Activated CD8-positive, alpha-beta memory T cell treated with anti-CD3 and anti-CD28 coated beads for 48 hours (primary cell): ENCODE measurements around the gene CDK18.

Source experiments
- DNase-seq, 3 experiments: peaks; one replicate each; pipeline ENCODE4 v3.0.0-alpha.2; 2020; ENCODE audit warnings: low read depth in 2 of 3, low spot score in 2 of 3

CDK18 gene

DNA sequence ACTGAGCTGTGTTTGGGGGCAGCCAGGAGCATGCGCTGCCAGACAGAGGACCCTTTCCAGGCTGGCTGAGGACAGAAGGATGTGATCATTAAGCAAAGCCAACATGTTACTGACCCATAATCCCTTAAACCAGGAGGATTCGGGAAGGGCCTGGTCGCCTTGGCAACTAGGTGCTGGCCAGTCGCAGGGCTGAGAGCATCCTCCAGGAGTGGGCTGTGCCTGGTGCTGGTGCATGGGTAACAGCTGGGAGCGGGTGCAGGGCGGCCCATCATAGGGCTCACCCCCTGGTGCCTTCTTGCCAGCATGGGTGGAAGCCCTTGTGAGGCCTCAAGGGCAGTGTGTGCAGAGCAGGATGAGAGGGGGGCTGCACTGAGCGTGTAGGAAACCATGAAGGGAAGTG is 17.2 kb downstream of the CDK18 start:
- DNase-seq: no peak

DNA sequence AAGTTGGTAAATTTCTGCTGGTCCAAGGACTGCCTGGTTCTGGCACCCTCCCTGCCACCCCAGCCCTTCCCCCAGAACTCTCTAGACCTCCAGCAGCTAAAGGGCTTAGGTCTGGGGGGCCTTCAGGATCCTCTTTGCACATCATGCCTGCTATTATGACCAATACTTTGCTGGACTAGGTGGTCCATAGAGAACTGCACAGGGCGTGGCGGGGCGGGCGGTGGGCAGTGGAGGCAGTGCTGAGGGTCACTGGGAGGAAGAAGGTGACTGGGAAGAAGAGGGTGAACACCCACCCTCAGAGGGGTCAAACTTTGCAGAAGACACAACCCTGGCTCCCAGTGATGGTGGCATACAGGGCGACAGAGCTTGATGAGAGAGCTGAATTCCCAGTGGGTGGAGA is 18.2 kb downstream of the CDK18 start:
- no peak for DNase-seq

DNA sequence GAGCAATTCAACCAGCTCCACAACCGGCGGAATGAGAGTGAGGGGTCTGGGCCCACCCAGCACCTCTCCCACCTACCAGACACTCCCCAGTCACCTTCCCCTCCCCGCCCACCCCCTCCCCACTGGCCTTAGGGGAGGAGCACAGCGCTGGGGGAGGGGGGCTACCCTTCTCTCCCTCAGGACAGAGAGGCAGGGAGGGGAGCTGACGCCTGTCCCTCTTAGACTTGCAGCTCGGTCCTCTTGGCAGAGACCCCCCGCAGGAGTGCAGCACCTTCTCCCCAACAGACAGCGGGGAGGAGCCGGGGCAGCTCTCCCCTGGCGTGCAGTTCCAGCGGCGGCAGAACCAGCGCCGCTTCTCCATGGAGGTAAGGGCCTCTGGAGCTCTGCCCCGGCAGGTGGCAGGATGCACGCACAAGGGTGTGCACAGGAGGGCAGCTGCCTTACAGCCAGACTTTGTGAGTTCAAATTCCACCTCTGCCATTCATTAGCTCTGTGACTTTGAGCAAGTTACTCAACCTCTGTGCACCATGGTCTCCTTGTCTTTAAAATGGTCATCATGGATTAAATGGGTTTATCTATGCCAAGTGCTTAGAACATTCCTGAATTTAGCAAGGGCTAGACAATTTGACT is 18.9 kb downstream of the CDK18 start:
- DNase-seq: no peak

DNA sequence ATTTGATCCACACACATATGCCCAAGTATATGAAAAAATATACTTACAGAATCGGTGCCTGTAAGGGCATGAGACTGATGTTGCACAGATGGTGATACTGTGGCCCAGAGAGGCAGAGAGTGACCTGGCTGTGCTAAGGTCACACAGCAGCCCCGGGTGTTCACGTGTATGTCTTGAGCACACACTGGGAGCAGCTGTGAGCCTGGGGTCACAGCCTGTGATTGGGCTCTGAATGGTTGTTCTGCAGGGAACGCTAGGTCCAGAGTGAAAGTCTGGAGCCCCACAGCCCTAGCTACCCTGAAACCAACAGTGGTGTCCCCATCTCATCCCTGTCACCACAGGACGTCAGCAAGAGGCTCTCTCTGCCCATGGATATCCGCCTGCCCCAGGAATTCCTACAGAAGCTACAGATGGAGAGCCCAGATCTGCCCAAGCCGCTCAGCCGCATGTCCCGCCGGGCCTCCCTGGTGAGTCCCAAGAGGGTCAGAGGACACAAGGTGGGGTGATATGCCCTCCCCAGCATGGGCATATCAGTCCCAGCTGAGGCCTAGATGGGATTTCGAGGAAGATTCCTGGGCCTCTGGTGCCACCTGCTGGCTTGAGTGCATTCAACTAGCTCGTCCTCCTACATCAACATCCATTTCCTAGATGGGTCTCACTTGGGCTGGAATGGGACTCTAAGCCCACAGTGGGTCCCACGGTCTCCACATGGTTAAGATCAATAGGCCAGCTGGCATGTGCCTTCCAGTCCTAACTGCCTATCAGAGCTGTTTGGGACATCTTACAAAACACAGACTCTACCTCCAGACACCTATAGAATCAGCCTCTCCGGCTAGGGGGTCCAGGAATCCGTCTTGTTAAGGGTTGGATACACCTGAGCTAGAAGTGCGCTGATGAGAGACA is 19.7 kb downstream of the CDK18 start:
- peak; percentile 32 to 70 (median 61) for DNase-seq

DNA sequence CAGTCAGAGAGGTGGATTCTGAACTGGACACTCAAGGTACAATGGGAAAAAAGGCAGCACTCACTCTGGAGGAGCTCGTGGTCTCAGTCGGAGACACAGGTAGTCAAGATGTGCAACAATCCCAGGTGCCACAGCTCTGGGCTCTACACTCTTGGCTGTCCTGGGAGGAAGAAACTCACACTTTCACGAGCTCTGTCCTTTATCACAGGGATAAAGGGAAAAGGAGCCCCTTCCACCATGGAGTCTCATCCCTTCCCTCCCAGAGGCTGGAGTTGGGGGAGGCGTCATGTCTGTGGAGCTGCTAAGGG is 20.3 kb downstream of the CDK18 start:
- no peak for DNase-seq

DNA sequence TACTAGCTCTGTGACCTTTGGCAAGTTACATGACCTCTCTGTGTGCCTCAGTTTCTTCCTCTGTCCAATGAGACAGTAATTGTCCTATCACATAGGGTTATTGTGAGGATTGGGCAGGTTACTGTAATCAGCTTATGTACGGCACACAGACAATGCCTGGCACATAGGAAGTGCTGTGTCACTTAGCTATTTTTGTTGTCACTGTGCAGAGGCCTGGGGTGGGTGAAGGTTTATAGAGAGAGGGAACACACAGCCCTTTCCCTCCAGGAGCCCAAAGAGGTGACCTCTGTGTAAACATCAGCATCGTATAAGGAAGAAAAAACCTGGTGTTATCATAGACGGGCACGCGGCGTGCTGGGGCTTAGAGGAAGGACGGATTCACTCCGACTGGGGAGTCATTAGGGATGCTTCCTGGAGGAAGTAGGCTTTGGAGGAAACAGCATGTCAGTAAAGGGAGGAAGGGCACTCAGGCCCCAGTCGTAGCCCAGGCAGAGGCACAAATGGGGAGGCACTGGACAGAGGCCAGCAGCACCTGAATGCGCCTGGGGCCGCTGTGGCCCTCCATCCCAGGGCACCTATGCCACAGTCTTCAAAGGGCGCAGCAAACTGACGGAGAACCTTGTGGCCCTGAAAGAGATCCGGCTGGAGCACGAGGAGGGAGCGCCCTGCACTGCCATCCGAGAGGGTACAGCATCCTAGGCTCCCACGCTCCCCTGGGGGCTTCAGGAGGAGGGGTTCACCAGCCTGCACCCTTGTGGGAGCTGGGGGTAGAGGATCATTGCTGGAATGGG is 21.2 kb downstream of the CDK18 start:
- DNase-seq: no peak

DNA sequence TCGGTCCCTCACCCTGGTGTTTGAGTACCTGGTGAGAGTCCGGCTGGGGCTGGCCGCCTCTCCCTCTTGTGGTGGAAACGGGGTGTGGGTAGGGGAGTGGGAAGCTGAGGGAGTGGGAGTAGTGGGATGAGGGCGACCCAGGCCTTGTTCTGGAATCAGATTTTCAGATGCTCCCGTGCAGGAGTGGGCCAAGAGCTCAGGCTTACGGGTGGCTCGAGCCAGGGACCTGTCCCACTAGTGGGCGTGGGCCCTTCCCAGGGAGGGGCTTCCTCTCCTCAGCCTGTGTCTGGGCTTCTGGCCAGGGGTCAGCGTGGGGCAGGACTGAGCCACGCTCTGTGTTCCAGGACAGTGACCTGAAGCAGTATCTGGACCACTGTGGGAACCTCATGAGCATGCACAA is 22.0 kb downstream of the CDK18 start:
- no peak for DNase-seq

DNA sequence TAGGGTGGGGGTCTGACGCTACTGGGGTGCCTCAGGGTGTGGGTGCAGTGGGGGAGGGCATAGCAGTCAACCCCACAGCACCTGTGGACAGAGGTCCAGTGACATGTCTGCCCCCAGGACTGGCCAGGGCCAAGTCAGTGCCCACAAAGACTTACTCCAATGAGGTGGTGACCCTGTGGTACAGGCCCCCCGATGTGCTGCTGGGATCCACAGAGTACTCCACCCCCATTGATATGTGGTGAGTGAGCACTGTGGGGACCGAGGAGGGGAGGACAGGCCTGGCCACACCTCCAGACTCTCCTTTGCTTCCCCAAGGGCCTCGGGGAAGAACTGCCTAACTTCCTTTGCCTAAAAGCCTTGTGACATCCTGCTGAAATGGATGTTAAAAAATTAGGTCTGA is 23.5 kb downstream of the CDK18 start:
- DNase-seq: no peak

DNA sequence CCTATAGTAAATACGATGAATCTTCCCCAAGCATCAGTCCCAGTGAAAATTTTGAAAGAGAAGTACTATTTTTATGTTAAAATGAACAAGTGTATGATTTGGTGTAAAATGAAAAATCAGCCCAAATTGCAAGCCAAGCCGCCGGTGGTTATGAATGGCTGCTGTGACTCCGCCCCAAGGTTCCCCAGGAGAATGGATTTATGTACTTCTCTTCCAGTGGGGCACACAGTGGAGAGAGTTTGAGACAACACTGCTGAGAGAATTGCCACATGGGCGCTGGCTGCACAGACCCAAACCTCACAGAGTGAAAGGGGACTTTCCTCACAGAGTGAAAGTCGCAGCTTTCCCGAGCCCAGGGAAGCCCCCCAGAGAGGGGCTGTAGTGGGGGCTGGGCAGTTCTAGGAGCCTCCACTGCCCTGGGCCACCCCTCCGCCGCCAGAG is 24.0 kb downstream of the CDK18 start:
- no peak for DNase-seq

DNA sequence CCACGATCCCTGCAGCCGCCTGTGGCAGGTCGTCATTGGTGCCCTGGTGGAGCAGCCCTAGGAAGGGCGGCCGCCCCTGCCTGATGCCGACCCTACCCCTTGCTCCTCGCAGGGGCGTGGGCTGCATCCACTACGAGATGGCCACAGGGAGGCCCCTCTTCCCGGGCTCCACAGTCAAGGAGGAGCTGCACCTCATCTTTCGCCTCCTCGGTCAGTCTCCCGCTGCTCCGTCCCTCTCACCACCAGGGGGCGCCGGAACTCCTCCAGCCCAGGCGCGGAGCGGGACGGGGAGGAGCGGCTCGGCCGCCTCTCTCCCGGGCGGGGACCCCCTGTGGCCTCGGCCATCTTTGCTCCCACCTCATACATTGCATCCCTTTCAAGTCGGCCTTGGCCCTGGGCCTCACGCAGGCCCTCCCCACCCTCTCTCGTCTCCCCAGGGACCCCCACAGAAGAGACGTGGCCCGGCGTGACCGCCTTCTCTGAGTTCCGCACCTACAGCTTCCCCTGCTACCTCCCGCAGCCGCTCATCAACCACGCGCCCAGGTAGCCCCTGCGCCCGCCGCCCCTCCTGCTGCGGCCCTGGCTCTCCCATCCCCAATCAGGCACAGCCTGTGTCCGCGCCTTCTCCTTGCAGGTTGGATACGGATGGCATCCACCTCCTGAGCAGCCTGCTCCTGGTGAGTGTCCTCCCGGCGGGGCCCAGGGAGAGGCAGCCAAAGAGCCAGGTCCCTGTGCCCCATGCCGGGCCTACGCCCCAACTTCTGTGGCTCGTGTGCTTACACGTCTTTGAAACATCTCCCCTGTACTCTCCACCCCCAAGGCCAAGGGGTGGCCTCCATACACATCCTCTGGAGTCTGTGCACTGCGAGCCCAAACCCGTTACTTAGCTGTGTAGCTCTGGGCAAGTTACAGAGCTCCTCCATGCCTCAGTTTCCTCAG is 24.7 kb downstream of the CDK18 start:
- DNase-seq: peak; percentile 58 to 97 (median 95)

DNA sequence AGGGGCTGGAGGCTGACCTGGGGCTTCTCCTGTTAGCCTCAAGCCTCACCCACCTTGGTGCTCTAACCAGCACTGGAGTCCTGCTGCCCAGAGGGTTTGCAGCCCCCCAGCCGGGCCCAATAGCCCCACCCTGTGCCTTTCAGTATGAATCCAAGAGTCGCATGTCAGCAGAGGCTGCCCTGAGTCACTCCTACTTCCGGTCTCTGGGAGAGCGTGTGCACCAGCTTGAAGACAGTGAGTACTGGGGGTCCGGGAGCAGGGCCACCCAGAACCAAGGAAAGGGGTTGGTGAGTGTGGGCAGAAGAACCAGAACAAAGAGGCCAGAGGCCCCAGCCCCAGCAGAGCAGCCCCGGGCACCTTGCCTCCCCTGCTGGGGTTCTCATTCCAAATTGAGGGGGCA is 25.6 kb downstream of the CDK18 start:
- DNase-seq: no peak

DNA sequence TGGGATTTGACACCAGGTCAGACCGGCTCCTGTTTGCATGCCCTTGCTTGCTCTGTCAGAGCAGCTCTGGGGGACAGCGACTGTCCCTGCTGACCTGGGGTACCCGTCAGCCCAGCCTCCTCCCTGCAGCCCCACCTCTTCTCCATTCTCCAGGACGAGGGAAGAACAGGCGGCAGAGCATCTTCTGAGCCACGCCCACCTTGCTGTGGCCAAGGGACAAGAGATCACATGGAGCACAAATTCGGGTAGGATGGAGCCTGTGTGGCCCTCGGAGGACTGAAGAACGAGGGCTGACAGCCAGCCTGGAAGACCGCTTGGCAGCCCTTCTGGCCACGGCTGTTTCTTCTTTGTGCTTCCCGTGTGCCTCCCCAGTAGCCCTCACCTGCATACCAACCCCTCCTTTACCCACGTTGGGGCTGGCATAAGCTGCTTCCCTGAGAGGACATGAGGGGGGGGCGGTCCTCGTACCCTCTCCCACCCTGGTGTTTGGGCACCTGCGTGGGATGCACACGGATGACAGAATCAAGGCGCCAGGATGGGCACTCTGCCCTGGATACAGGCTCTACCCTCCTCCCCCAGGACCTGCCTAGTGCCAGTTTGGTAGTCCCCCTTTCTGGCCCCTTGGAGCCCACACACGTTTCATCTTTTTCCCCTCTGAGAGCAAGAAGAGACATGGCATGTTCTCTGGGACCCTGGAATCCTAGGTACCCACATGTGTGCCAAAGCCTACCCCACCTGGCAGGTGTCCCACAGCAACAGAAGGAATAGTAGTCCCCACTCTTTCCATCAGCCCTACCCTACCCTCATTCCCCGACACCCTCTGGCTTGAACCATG is 26.9 kb downstream of the CDK18 start:
- no peak for DNase-seq

DNA sequence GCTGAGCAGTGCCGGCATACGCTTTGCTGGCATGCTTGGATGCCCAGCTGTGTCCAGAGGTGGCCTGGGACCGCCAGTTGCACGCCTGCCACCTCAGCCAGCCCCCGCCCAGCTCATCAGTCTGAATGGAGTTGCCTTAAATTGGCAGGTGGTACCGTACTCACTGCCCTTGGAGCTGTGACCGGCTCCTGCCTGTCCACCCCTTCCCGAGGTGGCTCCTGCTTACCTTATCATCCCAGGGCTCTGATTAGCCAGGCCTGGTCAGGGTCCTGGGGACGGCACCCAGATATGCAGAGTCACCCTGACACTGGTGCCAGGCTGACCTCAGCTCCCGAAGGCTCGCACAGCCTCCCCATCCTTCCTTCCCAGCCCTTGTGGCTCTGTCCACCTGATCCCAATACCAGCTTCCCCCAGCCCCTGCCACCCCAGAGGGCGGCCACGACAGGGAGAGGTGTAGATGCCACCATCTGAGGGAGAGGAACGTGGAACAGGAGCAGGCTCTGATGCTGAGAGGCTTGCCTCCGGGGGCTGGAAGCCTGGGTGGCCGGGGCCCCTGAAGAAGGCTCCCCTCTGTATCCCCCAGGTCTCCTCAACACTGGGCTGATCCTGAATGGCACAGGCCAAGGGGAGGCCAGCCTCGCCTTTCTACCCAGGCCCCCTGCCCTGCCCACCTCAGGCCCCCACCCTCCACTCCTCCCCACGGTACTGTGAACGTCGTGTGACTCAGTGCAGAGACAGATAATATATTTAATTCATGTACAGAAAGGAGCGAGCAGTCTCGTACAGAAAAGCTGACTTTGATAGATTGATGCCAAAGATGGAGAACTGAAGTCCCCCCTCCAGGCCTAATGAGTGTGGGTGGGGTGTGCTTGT is 27.8 kb downstream of the CDK18 start:
- DNase-seq: no peak

DNA sequence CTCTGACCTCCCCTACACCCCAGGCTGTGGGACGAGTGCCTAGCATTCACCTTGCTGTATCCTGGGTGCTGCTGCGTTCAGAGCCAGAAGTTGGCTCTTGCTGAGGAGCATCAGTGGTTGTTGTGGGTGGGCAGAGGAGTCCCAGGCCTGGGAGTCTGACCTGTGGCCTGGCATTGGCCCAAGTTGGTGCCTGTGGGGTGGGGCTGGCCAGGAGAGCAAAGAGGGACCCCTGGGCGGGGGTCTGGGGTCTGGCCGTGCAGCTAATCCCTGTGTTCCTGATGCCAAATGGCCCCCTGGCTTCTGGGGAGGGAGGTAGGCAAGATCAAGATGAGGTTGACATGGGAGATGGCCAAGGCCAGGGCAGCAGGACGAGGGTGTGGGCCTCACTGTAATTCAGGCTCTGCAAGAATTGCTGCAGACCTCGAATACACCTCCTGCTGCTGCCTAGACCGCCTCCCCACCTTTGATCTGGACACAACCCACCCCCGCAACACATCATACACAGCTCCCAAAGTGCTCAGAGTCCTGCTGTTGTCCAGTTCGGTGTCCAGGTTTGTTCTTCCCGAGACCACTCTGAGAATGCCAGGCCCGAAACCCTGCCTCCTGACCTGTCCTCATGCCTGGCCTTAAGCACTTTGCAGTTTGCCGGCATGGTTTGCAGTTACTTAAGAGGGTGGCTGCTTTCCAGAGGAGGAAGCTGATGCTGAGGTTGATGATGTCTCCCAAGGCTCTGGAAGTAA is 28.7 kb downstream of the CDK18 start:
- no peak for DNase-seq

DNA sequence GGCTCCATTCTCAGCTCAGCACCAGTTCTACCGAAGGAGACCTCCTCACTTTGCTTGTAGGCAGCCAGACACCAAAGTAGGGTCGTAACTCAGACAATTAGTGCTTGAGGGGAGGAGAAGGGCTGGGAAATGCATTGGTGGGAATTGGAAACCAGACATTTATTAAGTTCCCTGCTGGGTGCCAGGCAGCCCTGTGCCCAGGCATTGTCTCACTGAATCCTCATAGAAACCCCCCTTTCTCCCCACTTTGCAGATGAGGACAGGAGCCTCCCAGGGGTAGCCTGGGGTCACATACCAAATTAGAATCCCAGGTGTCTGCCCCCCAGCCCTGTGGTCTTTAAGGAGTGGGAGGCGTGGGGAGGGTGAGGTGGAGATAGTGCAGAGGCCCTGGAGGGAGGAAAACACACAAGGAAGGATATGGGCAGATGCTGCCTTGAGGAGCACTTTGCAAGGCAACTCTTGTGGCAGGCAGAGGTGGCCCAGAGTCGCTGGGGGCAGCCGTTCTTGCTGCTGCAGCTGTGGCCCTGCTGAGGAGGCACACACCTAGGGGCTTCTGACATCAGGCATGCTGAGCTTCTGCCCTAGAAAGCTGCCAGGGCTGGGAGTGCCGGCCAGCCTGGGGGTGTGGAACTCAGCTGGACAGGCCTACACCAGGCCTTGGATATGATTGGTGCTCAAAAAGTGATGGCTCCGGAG is 29.4 kb downstream of the CDK18 start:
- no peak for DNase-seq

DNA sequence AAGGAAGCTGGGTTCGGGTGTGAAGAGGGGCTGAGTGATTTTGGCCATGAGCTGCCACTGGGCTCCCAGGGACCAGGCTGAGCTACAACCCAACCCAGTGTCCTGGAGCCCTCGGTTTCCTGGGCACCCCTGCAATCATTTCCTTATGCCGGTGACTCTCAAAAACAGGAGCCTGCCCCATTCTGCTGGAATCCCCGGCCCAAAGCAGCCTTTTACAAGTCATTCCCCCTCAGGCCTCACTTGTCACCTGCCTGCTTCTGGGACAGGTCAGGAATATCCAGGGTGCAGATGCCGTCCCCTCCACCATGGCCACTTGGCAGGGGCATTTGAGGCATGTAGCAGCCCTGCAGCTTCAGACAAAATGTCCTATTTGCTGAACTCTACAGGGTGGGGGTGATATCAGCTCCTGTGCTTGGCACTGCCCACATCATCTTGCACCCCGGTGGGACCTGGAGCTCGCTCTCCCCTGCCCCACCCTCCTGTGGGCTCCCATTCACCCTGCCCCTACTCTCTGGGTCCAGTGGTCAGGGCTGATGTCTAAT is 30.0 kb downstream of the CDK18 start:
- DNase-seq: no peak

DNA sequence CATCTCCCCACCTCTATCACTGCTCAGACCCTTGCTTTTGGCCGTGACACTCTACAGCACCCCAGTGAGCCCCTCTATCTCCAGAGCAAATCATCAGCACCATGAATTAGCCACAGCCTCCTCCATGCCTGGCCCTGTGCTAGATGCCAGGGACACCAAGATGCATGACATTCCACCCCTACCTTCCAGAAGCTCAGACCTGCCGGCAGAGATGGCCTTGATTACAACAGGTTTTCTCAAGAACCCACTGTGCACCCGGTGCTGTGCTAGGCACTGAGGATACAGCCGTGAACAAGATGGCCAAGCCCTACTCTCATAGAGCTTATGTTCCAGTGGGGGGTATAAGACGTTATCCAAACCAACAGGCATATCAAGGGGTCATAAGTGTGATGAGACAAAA is 30.6 kb downstream of the CDK18 start:
- no peak for DNase-seq
